ENCODE measurements around the gene PCBP3. TPM values are rescaled to one million over a fixed set of nuclear protein-coding genes. Genes with fewer than 3 reads are reported as not detected.

Gene PCBP3
- total RNA-seq, 1 experiment from 2014 or later, result 1.4 TPM

- CTCF ChIA-PET, result no interaction called here
- no peaks in the 10 kb centered on the region for H3K9me3 Mint-ChIP-seq (ENCODE audit: low read depth, unreplicated experiment)
- no peak for TF ChIP-seq CTCF (IDR thresholded peaks at IDR 0.05; ENCODE audit: unreplicated experiment)
- H3K27ac Mint-ChIP-seq (ENCODE audit: unreplicated experiment), result no peak overlapping the region
- H3K27me3 Mint-ChIP-seq (ENCODE audit: unreplicated experiment), result peaks cover 23% of the 10 kb centered on the region
- BruUV-seq (replicated peaks), result no TSS peak
- intact Hi-C loops (cut with micrococcal nuclease; ENCODE audit: unreplicated experiment), result no loop called here
- DNase-seq, result no peak
- no peaks in the 10 kb centered on the region for H3K4me1 Mint-ChIP-seq (ENCODE audit: low read depth, unreplicated experiment)
- H3K36me3 Mint-ChIP-seq (ENCODE audit: insufficient read depth, unreplicated experiment), result no peaks in the 10 kb centered on the region
- H3K4me3 Mint-ChIP-seq (ENCODE audit: low read depth, unreplicated experiment), result no peak overlapping the region
Measured at GRCh38 chr21:45930231-45930760, 286.8 kb downstream of the PCBP3 start.

- no peak overlapping the region for H3K27ac Mint-ChIP-seq (ENCODE audit: unreplicated experiment)
- H3K4me3 Mint-ChIP-seq (ENCODE audit: low read depth, unreplicated experiment), result no peak overlapping the region
- TF ChIP-seq CTCF (IDR thresholded peaks at IDR 0.05; ENCODE audit: unreplicated experiment), result no peak
- no peak for DNase-seq
- H3K27me3 Mint-ChIP-seq (ENCODE audit: unreplicated experiment), result peaks cover 22% of the 10 kb centered on the region
- H3K4me1 Mint-ChIP-seq (ENCODE audit: low read depth, unreplicated experiment), result no peaks in the 10 kb centered on the region
- no TSS peak for BruUV-seq (replicated peaks)
- CTCF ChIA-PET, result no interaction called here
- H3K36me3 Mint-ChIP-seq (ENCODE audit: insufficient read depth, unreplicated experiment), result no peaks in the 10 kb centered on the region
- intact Hi-C loops (cut with micrococcal nuclease; ENCODE audit: unreplicated experiment), result no loop called here
- H3K9me3 Mint-ChIP-seq (ENCODE audit: low read depth, unreplicated experiment), result no peaks in the 10 kb centered on the region
Measured at GRCh38 chr21:45930792-45931191, 287.3 kb downstream of the PCBP3 start.

GRCh38 chr21:45931397-45931969 is 288.0 kb downstream of the PCBP3 start:
- CTCF ChIA-PET, result no interaction called here
- intact Hi-C loops (cut with micrococcal nuclease; ENCODE audit: unreplicated experiment), result no loop called here
- TF ChIP-seq CTCF (IDR thresholded peaks at IDR 0.05; ENCODE audit: unreplicated experiment), result no peak
- H3K36me3 Mint-ChIP-seq (ENCODE audit: insufficient read depth, unreplicated experiment), result no peaks in the 10 kb centered on the region
- H3K9me3 Mint-ChIP-seq (ENCODE audit: low read depth, unreplicated experiment), result no peaks in the 10 kb centered on the region
- H3K4me1 Mint-ChIP-seq (ENCODE audit: low read depth, unreplicated experiment), result no peaks in the 10 kb centered on the region
- BruUV-seq (replicated peaks), result no TSS peak
- peaks cover 15% of the 10 kb centered on the region for H3K27me3 Mint-ChIP-seq (ENCODE audit: unreplicated experiment)
- H3K27ac Mint-ChIP-seq (ENCODE audit: unreplicated experiment), result no peak overlapping the region
- DNase-seq, result no peak
- H3K4me3 Mint-ChIP-seq (ENCODE audit: low read depth, unreplicated experiment), result no peak overlapping the region

GRCh38 chr21:45932922-45933502 is 289.5 kb downstream of the PCBP3 start:
- DNase-seq, result no peak
- no peak overlapping the region for H3K27ac Mint-ChIP-seq (ENCODE audit: unreplicated experiment)
- CTCF ChIA-PET, result no interaction called here
- no peaks in the 10 kb centered on the region for H3K36me3 Mint-ChIP-seq (ENCODE audit: insufficient read depth, unreplicated experiment)
- TF ChIP-seq CTCF (IDR thresholded peaks at IDR 0.05; ENCODE audit: unreplicated experiment), result no peak
- peaks cover 13% of the 10 kb centered on the region for H3K27me3 Mint-ChIP-seq (ENCODE audit: unreplicated experiment)
- no peak overlapping the region for H3K4me3 Mint-ChIP-seq (ENCODE audit: low read depth, unreplicated experiment)
- BruUV-seq (replicated peaks), result no TSS peak
- intact Hi-C loops (cut with micrococcal nuclease; ENCODE audit: unreplicated experiment), result no loop called here
- H3K4me1 Mint-ChIP-seq (ENCODE audit: low read depth, unreplicated experiment), result no peaks in the 10 kb centered on the region
- no peaks in the 10 kb centered on the region for H3K9me3 Mint-ChIP-seq (ENCODE audit: low read depth, unreplicated experiment)
